KOPT-K1 (cell line): Measurements from ENCODE around the gene FSTL3.

Experiments used
- H3K27ac ChIP-seq: fragments of 200-600 bp; sonication (generic); 2 replicates; pipeline ENCODE4 v1.5.1; 2016; ENCODE audit warnings: antibody characterized with exemption, mild to moderate bottlenecking, low read depth, low read length; ENCODE audit not compliant: poor library complexity, severe bottlenecking
- H3K36me3 ChIP-seq: fragments of 200-600 bp; sonication (generic); 2 replicates; pipeline ENCODE4 v1.5.1; 2017; ENCODE audit warnings: antibody characterized with exemption, mild to moderate bottlenecking, low read length, moderate library complexity; ENCODE audit not compliant: insufficient read depth
- H3K9me3 ChIP-seq: fragments of 200-600 bp; sonication (generic); 2 replicates; pipeline ENCODE4 v1.5.1; 2017; ENCODE audit warnings: antibody characterized with exemption, low read length, mild to moderate bottlenecking; ENCODE audit not compliant: insufficient read depth, poor library complexity, severe bottlenecking

FSTL3 gene

DNA sequence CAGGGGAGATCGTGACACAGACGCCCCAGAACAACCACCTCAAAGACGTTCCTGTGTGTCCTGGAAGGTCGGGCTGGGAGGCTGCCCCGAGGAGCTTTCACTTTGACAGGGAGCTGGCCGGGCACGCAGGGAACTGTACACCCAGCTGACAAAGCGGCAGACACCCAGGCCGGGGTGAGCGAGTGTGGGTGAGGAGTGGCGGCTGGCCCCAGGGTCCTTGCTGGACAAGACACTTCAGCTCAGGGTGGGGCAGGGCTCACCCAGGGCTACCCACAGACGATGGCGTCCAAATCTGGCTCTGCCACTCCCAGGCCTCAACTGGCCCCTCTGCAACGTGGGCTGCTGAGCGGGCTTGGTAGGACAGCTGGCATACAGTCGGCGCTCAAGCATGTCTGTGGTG, 34.5 kb upstream of the FSTL3 start:
- Histone ChIP-seq H3K36me3 (peaks cover 33% of the 10 kb centered on the region), H3K27ac (no peak overlapping the region), H3K9me3 (no peaks in the 10 kb centered on the region)

- H3K27ac ChIP-seq: no peak overlapping the region
- H3K9me3 ChIP-seq: no peaks in the 10 kb centered on the region
- H3K36me3 ChIP-seq: peaks cover 46% of the 10 kb centered on the region
Measured at GRCh38 chr19:642767-643727, 33.1 kb upstream of the FSTL3 start.

DNA sequence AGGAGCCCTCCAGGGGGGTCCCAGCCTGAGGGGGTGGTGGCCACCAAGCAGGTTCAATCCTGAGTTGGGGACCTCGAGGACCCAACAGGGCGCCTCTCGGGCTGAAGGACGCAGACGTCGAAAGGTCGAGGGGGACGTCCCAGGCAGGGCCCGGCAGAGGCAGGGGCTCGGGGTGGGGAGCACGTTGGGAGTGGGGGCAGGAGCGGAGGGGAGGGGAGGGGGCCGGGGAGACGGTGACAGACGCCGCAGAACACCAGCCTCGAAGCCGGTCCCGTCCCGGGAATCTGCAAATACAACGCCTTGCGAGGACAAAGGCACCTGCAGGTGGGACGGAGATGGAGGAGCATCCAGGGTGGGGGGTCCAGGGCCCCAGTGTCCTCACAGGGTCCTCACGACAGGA, 32.5 kb upstream of the FSTL3 start:
- H3K27ac ChIP-seq: no peak overlapping the region
- H3K36me3 ChIP-seq: peaks cover 53% of the 10 kb centered on the region
- H3K9me3 ChIP-seq: no peaks in the 10 kb centered on the region

- H3K36me3 ChIP-seq: peaks cover 59% of the 10 kb centered on the region
- H3K27ac ChIP-seq: no peak overlapping the region
- H3K9me3 ChIP-seq: no peaks in the 10 kb centered on the region
Measured at GRCh38 chr19:644363-644762, 31.8 kb upstream of the FSTL3 start.

GRCh38 chr19:644789-645188, 31.4 kb upstream of the FSTL3 start:
- Histone ChIP-seq H3K9me3 (no peaks in the 10 kb centered on the region), H3K36me3 (peaks cover 64% of the 10 kb centered on the region), H3K27ac (no peak overlapping the region)

DNA sequence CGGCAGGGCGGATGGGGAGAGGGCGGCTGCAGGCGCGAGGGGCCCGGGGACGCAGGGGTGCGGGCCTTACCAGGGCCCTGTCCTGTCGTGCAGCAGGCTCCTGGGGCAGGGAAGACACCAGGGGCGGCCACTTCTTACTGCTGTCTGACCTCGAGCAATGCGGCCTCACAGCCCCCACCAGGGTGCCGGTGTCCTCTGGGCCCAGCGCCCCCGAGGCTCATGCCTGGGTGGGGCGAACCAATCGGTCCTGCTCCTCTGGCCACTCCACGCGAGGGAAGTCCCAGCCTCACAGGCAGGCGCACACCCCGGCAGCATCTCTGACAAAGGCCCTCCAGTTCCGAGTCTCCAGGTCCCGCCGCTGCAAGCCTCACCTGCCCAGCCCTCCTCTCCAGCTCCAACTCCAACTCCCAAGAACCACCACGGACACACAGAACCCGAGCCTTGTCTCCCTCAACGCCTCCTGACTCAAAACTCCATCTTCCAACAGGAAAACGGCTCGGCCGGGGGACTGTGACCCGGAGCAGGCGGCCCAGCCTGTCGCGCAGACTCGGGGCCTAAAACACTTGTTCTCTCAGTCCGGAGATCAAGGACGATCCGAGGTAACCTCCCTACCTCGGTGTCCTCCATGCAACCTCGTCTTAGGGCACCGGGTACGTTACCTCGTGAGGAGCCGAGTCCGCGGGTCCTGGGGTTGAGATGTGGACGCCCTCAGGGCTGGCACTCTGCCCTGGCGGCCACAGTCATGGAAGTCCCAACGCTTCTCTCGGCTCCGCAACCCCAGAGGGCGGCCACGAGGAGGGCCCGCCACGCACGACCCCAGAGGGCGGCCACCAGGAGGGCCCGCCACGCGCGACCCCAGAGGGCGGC, 30.0 kb upstream of the FSTL3 start:
- Histone ChIP-seq H3K27ac (no peak overlapping the region), H3K9me3 (no peaks in the 10 kb centered on the region), H3K36me3 (peaks cover 77% of the 10 kb centered on the region)

GRCh38 chr19:646779-647565, 29.2 kb upstream of the FSTL3 start:
- Histone ChIP-seq H3K9me3 (no peaks in the 10 kb centered on the region), H3K36me3 (peaks cover 85% of the 10 kb centered on the region), H3K27ac (no peak overlapping the region)

- H3K27ac ChIP-seq: no peak overlapping the region
- H3K36me3 ChIP-seq: peaks cover 91% of the 10 kb centered on the region
- no peaks in the 10 kb centered on the region for H3K9me3 ChIP-seq
Measured at GRCh38 chr19:647566-648284, 28.5 kb upstream of the FSTL3 start.

DNA sequence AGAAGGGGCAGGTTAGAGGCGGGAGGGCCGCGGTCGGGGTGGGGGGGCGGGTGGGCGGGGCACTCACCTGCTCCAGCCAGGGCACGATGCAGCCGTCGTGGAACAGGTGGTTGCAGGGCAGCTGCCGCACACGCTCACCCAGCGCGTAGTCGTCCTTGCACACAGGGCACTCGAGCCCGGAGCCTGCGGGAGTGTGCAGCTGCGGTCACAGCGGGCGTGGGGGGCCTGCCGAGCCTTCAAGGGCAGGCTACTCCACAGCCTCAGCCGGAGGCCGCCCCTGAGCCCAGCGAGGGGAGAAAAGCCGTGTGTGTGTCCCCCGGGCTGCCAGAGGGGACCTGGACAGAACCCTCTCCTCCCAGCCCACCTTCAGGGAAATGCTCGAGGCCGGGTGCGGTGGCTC, 27.9 kb upstream of the FSTL3 start:
- Histone ChIP-seq H3K36me3 (peaks cover 93% of the 10 kb centered on the region), H3K27ac (no peak overlapping the region), H3K9me3 (no peaks in the 10 kb centered on the region)

GRCh38 chr19:648904-649801, 27.0 kb upstream of the FSTL3 start:
- H3K27ac ChIP-seq: no peak overlapping the region
- peaks cover 98% of the 10 kb centered on the region for H3K36me3 ChIP-seq
- no peaks in the 10 kb centered on the region for H3K9me3 ChIP-seq

DNA sequence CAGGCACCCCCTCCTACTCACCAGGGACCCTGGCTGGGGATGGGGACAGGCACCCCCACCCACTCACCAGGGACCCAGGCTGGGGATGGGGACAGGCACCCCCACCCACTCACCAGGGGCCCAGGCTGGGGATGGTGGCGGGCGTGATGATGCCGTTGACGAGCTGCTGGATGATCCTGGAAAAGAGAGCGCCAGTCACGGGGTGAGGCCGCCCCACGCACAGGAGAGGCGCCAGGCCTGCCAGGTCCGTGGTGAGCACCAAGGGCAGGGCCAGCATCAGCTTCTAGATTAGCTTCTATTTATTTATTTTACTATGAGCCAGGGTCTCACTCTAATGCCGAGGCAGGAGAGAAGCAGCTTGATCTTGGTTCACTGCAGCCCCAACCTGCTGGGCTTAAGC, 26.1 kb upstream of the FSTL3 start:
- no peaks in the 10 kb centered on the region for H3K9me3 ChIP-seq
- peaks cover 97% of the 10 kb centered on the region for H3K36me3 ChIP-seq
- no peak overlapping the region for H3K27ac ChIP-seq

- Histone ChIP-seq H3K27ac (no peak overlapping the region), H3K9me3 (no peaks in the 10 kb centered on the region), H3K36me3 (peaks cover 99% of the 10 kb centered on the region)
Measured at GRCh38 chr19:651114-651818, 24.9 kb upstream of the FSTL3 start.

GRCh38 chr19:651991-652390, 24.2 kb upstream of the FSTL3 start:
- Histone ChIP-seq H3K27ac (no peak overlapping the region), H3K36me3 (peaks cover 98% of the 10 kb centered on the region), H3K9me3 (no peaks in the 10 kb centered on the region)
